ENCODE results near the gene COA6. TPM values are rescaled to one million over a fixed set of nuclear protein-coding genes. Genes with fewer than 3 reads are reported as not detected.

The COA6 gene
- total RNA-seq, 4 donors from 2014 or later = 8.2 to 32.4 (median 23.8) TPM

DNA sequence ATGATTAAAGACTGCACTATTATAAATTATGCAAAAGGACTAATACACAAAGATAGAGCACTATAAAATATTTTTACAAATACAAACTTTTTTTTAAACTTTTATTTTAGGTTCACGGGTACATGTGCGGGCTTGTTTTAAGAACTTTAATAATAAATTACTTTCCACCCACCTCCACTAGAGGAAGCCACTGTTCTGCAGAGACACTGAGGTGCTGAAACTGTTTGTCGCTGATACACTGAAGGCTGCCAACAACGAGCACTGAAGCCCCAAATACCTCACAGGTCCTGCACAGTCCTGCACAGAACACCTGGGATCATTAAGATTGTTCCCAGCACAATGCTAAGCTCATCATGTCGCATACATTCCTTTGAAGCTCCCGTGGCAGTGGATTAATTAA lies 19.9 kb downstream of the COA6 start:
- no peak for DNase-seq
- no peaks in the 10 kb centered on the region for H3K9me3 ChIP-seq
- intact Hi-C loops (cut with DNase I) = no loop called here
- H3K27ac ChIP-seq = no peak overlapping the region
- peaks cover 0 to 20% of the 10 kb centered on the region in 2 donors for H3K36me3 ChIP-seq
- no peaks in the 10 kb centered on the region for H3K27me3 ChIP-seq
- H3K4me3 ChIP-seq (replicated peaks in 1 of 3) = no peak overlapping the region
- no peaks in the 10 kb centered on the region for H3K4me1 ChIP-seq
- WGBS, 2 donors = 92 to 93% methylated on average over 6 of the region's 6 CpGs
- TF ChIP-seq POLR2A (IDR thresholded peaks at IDR 0.05) = no peak

DNA sequence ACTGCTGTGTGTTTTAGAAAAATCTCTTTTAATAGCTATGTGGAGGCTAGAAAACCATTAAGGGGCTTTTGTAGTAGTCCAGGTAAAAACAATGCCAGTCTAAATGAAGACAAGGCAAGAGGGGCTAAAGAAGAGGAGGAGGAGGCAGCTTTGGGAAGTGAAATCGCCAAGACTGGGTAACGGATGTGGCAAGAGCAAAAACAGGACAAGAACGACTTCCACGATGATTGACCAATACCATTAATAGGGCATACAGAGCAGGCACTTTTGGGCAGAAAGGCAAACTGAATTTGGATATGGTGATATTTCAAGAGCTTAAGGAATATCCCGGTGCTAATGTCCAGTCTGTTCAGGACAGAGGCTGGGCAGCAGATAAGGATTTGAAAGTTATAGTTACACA lies 22.0 kb downstream of the COA6 start:
- intact Hi-C loops (cut with DNase I) = no loop called here

DNA sequence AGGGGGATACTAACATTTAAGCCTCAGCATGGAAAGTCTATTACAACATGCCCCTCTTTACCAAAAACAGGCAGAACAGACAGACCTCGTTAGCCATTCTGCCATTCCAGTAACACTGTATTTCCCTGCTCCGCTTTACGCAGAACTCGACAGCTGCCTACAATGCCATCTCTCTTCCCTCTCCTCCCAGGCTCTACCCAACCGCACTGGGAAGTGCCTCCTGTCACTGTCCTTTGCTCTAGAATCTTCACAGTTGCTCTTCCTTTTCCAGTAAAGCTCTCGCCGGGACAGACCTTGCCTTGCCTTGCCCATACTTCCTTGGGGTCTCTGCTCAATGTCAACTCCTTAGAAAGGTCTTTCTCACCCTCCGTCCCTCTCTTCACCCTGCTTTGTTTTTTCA lies 22.8 kb downstream of the COA6 start:
- TF ChIP-seq POLR2A (IDR thresholded peaks at IDR 0.05) = no peak
- TF ChIP-seq, protein P1, sequence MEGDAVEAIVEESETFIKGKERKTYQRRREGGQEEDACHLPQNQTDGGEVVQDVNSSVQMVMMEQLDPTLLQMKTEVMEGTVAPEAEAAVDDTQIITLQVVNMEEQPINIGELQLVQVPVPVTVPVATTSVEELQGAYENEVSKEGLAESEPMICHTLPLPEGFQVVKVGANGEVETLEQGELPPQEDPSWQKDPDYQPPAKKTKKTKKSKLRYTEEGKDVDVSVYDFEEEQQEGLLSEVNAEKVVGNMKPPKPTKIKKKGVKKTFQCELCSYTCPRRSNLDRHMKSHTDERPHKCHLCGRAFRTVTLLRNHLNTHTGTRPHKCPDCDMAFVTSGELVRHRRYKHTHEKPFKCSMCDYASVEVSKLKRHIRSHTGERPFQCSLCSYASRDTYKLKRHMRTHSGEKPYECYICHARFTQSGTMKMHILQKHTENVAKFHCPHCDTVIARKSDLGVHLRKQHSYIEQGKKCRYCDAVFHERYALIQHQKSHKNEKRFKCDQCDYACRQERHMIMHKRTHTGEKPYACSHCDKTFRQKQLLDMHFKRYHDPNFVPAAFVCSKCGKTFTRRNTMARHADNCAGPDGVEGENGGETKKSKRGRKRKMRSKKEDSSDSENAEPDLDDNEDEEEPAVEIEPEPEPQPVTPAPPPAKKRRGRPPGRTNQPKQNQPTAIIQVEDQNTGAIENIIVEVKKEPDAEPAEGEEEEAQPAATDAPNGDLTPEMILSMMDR (IDR thresholded peaks at IDR 0.05) = no peak
- DNase-seq = no peak
- peaks cover 0 to 17% of the 10 kb centered on the region in 2 donors for H3K36me3 ChIP-seq
- 93 to 94% methylated on average over 8 of the region's 8 CpGs for WGBS, 2 donors
- H3K4me3 ChIP-seq (replicated peaks in 1 of 3) = no peak overlapping the region
- H3K4me1 ChIP-seq = no peaks in the 10 kb centered on the region
- no peaks in the 10 kb centered on the region for H3K9me3 ChIP-seq
- no peaks in the 10 kb centered on the region for H3K27me3 ChIP-seq
- intact Hi-C loops (cut with DNase I) = no loop called here
- no peak overlapping the region for H3K27ac ChIP-seq

More for the DNA sequence above, 22.0 kb downstream of the COA6 start:
- no peak for DNase-seq
- TF ChIP-seq, protein P1 (IDR thresholded peaks at IDR 0.05) = no peak
- TF ChIP-seq POLR2A (IDR thresholded peaks at IDR 0.05) = no peak
- Histone ChIP-seq H3K4me1 (no peaks in the 10 kb centered on the region), H3K36me3 (peaks cover 0 to 20% of the 10 kb centered on the region in 2 donors), H3K9me3 (no peaks in the 10 kb centered on the region), H3K27me3 (no peaks in the 10 kb centered on the region), H3K4me3 (replicated peaks in 1 of 3) (no peak overlapping the region), H3K27ac (no peak overlapping the region)
- WGBS, 2 donors = 92 to 96% methylated on average over 5 of the region's 5 CpGs

DNA sequence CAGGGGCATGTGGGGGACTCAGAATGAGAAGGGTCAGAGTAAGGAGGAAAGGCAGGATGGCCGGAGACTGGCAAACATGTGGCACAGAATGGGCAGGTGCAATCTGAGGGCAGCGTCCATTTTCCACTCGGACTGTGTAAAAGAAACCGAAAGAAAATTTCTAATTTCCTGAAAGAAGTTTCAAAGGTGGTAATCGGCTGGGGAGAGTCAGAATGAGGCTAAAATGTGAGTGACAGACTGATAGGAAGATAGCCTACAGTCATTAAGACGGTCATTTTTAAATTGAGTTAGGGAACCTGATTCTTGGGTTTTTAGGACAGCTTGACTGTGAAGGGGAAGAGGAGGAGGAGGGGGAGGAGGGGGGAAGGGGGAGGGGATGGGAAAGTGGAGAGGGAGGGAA lies 23.6 kb downstream of the COA6 start:
- TF ChIP-seq POLR2A (IDR thresholded peaks at IDR 0.05) = no peak
- TF ChIP-seq, protein P1 (IDR thresholded peaks at IDR 0.05) = no peak
- no peaks in the 10 kb centered on the region for H3K27me3 ChIP-seq
- peaks cover 0 to 9% of the 10 kb centered on the region in 2 donors for H3K36me3 ChIP-seq
- no peaks in the 10 kb centered on the region for H3K9me3 ChIP-seq
- DNase-seq = no peak
- intact Hi-C loops (cut with DNase I) = no loop called here
- H3K4me3 ChIP-seq (replicated peaks in 1 of 3) = no peak overlapping the region
- H3K27ac ChIP-seq = no peak overlapping the region
- WGBS, 2 donors = 86 to 89% methylated on average over 6 of the region's 6 CpGs
- no peaks in the 10 kb centered on the region for H3K4me1 ChIP-seq

DNA sequence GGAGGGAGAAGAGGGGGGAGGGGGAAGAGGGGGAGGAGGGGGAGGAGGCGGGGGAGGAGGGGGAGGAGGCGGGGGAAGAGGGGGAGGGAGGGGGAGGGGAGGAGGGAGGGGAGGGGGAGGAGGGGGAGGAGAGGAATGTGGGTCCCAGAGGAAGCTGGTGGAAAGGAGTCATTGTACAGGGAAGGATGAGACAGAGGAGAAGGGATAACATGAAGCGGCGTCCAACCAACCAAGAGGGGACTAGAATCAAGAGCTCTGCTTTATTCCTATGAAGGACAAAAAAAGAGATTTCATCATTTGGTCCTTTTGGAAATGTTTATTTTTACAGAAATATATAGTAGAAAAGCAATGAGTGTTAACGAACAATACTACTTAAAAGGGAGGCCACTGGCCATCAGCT lies 24.5 kb downstream of the COA6 start:
- no peak for DNase-seq
- Histone ChIP-seq H3K27ac (no peak overlapping the region), H3K27me3 (no peaks in the 10 kb centered on the region), H3K4me3 (replicated peaks in 1 of 3) (no peak overlapping the region), H3K4me1 (no peaks in the 10 kb centered on the region), H3K36me3 (peaks cover 0 to 4% of the 10 kb centered on the region in 2 donors), H3K9me3 (no peaks in the 10 kb centered on the region)
- 46 to 67% methylated on average over 3 to 4 of the region's 5 CpGs for WGBS, 2 donors
- intact Hi-C loops (cut with DNase I) = no loop called here
- TF ChIP-seq POLR2A (IDR thresholded peaks at IDR 0.05) = no peak
- TF ChIP-seq, protein P1 (IDR thresholded peaks at IDR 0.05) = no peak

Data from thyroid gland (tissue), 4 donors.